GM13977 (cell line): ENCODE results near the gene SPATA6L.

Experiments used
- DNase-seq: peaks from one replicate; pipeline ENCODE4 v3.0.0; 2012; ENCODE audit warnings: low spot score
- in situ Hi-C: fragments of 300-500 bp; cut with MboI; formaldehyde crosslinking; loops from one replicate; pipeline ENCODE4 v1.12.0; 2022; ENCODE audit warnings: low sequenced_read_pairs, low pct_unique_long_range_greater_than_20kb, mixed read lengths, inconsistent platforms; ENCODE audit not compliant: unreplicated experiment
- TF ChIP-seq, protein P1 (sequence below): IDR thresholded peaks from 2 replicates; pipeline ENCODE4 v1.5.1; 2012; ENCODE audit warnings: mild to moderate bottlenecking, control low read depth; ENCODE audit not compliant: insufficient read depth; ENCODE audit errors: extremely low read depth, missing control alignments

The SPATA6L gene

GRCh38 chr9:4594545-4594944, 71.7 kb downstream of the SPATA6L start:
- TF ChIP-seq, protein P1, sequence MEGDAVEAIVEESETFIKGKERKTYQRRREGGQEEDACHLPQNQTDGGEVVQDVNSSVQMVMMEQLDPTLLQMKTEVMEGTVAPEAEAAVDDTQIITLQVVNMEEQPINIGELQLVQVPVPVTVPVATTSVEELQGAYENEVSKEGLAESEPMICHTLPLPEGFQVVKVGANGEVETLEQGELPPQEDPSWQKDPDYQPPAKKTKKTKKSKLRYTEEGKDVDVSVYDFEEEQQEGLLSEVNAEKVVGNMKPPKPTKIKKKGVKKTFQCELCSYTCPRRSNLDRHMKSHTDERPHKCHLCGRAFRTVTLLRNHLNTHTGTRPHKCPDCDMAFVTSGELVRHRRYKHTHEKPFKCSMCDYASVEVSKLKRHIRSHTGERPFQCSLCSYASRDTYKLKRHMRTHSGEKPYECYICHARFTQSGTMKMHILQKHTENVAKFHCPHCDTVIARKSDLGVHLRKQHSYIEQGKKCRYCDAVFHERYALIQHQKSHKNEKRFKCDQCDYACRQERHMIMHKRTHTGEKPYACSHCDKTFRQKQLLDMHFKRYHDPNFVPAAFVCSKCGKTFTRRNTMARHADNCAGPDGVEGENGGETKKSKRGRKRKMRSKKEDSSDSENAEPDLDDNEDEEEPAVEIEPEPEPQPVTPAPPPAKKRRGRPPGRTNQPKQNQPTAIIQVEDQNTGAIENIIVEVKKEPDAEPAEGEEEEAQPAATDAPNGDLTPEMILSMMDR: no peak
- DNase-seq: no peak
- in situ Hi-C loops: no loop called here

DNA sequence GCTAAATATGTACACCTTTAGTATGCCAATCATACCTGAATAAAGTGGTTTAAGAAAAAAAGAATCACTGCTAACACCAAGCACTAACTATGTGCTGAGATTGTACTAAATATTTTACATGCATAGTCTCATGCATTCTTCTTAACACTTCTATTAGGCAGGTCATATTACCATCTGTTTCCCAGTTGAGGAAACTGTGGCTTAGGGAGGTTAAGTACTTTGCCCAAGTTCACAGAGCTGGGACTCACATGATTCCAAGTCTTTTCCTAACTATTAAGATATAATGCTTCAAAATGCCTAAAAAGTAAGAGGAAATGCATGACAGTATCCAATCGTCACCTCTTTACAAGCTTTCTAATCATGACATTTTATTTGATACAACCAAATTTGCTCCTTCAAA, 73.4 kb downstream of the SPATA6L start:
- no peak for DNase-seq
- in situ Hi-C loops: no loop called here
- TF ChIP-seq, protein P1: no peak

DNA sequence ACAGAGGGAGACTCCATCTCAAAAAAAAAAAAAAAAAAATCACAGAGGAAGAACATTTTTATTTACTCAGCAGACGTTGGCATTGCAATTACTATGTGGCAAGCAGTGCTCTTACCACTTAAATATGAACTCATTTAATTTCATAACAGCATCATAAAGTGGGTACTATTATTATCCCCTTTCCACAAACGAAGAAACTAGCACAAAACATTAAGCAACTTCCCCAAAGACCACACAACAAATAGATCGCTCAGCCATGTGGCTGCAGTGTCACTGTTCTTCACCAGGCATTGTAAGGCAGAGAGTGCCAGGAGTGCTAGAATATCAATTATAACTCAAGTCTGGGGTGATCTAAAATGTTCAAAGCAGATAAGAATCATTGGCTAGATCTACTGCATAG, 74.0 kb downstream of the SPATA6L start:
- in situ Hi-C loops: no loop called here
- TF ChIP-seq, protein P1: no peak
- DNase-seq: no peak

GRCh38 chr9:4591123-4591500, 75.2 kb downstream of the SPATA6L start:
- TF ChIP-seq, protein P1: no peak
- in situ Hi-C loops: no loop called here
- no peak for DNase-seq

DNA sequence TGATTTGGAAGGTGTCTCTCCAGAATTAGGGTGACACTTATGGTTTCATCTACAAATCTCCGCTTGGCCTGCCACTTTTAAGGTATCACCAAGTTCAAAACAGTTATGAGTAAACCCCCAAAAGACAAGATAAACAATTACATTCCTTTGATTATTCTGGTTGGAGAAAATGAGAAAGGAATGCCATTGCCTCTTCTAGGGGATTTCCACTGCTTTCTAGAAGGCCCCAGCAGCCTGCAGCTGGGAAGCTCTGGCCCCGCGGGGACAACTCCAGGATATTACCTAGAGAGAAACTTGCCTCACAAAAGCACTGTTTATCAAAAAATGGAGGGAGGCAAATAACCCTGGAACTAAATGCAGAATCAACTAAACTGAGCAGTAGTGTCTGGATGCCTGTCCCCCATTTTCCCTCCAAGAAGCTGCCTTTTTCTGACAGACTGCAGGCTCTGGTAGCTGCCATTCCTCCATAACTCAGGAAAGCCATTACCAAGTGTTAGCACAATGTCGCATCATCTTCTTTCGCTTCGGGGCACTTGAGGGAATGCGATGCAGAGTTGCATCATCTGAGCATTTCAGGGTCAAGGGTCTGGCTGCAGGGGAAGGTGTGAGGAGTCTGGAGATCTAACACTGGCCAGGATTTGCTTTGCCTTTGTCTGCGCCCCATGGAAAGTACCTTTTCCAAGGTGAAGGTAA, 75.7 kb downstream of the SPATA6L start:
- in situ Hi-C loops: no loop called here
- TF ChIP-seq, protein P1: no peak
- DNase-seq: no peak

DNA sequence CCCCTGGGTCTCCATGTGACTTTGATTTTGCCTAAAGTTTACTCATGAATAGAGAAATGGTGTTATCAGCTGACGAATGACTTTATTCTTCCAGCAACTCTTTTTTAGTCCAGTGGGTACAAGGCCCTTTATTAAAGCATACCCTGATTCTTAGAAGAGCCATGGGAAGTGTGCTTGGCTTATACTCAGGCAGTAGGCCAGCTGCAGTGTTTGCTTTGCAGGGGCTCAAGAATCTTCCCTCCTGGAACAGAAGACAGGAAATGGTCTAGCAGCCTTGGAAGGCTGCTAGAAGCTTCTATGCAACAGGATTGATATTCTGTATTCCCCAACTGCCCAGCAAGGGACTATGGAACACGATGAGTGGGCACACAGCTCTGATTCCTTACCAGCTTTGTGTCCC, 77.6 kb downstream of the SPATA6L start:
- no peak for DNase-seq
- in situ Hi-C loops: no loop called here
- TF ChIP-seq, protein P1: no peak

DNA sequence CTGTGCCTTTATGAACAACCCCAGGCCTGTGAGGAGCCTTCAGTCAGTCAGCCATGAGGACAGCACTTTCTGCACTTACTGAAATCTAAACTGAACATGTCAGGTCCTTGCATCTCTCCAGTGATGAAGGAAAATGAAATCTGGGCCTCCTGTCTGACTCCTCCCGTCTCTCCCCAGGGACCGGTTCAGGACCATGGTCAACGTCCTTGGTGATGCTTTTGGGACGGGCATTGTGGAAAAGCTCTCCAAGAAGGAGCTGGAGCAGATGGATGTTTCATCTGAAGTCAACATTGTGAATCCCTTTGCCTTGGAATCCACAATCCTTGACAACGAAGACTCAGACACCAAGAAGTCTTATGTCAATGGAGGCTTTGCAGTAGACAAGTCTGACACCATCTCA, 81.1 kb downstream of the SPATA6L start:
- no peak for DNase-seq
- in situ Hi-C loops: no loop called here
- TF ChIP-seq, protein P1: no peak
